ENCODE data around the gene SNX20. TPM values are rescaled to one million over a fixed set of nuclear protein-coding genes. Genes with fewer than 3 reads are reported as not detected.

The SNX20 gene
- total RNA-seq, 4 donors from 2014 or later: 0.78 to 1.7 (median 1.3) TPM

GRCh38 chr16:50638816-50639670 is 42.1 kb downstream of the SNX20 start:
- H3K27ac ChIP-seq: no peak overlapping the region
- H3K9me3 ChIP-seq: no peaks in the 10 kb centered on the region
- WGBS, 2 donors: 82 to 85% methylated on average over 8 of the region's 8 CpGs
- no peaks in the 10 kb centered on the region for H3K27me3 ChIP-seq
- H3K36me3 ChIP-seq: no peaks in the 10 kb centered on the region
- intact Hi-C loops (cut with DNase I): no loop called here
- no peak overlapping the region for H3K4me3 ChIP-seq (replicated peaks in 1 of 3)
- no peaks in the 10 kb centered on the region for H3K4me1 ChIP-seq
- no peak for DNase-seq
- TF ChIP-seq CTCF (IDR thresholded peaks at IDR 0.05): no peak
- no peak for TF ChIP-seq POLR2A (IDR thresholded peaks at IDR 0.05)

- H3K4me1 ChIP-seq: no peaks in the 10 kb centered on the region
- DNase-seq: no peak
- TF ChIP-seq CTCF (IDR thresholded peaks at IDR 0.05): no peak
- intact Hi-C loops (cut with DNase I): no loop called here
- H3K36me3 ChIP-seq: no peaks in the 10 kb centered on the region
- no peak overlapping the region for H3K4me3 ChIP-seq (replicated peaks in 1 of 3)
- no peaks in the 10 kb centered on the region for H3K27me3 ChIP-seq
- no peaks in the 10 kb centered on the region for H3K9me3 ChIP-seq
- 82 to 87% methylated on average over 13 of the region's 13 CpGs for whole genome bisulfite sequencing, 2 donors
- no peak overlapping the region for H3K27ac ChIP-seq
These were observed 43.2 kb downstream of the SNX20 start for GRCh38 chr16:50637716-50638602.

- Histone ChIP-seq H3K9me3 (no peaks in the 10 kb centered on the region), H3K36me3 (no peaks in the 10 kb centered on the region), H3K4me3 (replicated peaks in 1 of 3) (no peak overlapping the region), H3K27ac (no peak overlapping the region), H3K4me1 (no peaks in the 10 kb centered on the region), H3K27me3 (no peaks in the 10 kb centered on the region)
- TF ChIP-seq CTCF (IDR thresholded peaks at IDR 0.05) (no peak), POLR2A (IDR thresholded peaks at IDR 0.05) (no peak)
- DNase-seq: no peak
- 90 to 95% methylated on average over 10 of the region's 10 CpGs for WGBS, 2 donors
- intact Hi-C loops (cut with DNase I): no loop called here
These were observed 44.2 kb downstream of the SNX20 start for GRCh38 chr16:50636753-50637374.

GRCh38 chr16:50635505-50636392 is 45.4 kb downstream of the SNX20 start:
- Histone ChIP-seq H3K27ac (no peak overlapping the region), H3K4me3 (replicated peaks in 1 of 3) (no peak overlapping the region), H3K36me3 (no peaks in the 10 kb centered on the region), H3K4me1 (no peaks in the 10 kb centered on the region), H3K27me3 (no peaks in the 10 kb centered on the region), H3K9me3 (no peaks in the 10 kb centered on the region)
- 72 to 74% methylated on average over 17 of the region's 17 CpGs for WGBS, 2 donors
- no peak for DNase-seq
- intact Hi-C loops (cut with DNase I): no loop called here
- TF ChIP-seq CTCF (IDR thresholded peaks at IDR 0.05) (no peak), POLR2A (IDR thresholded peaks at IDR 0.05) (no peak)
